Breast epithelium (tissue), 3 donors: ENCODE data around the gene AK5.

ENCODE experiments used
- POLR2A ChIP-seq: fragments of 450-650 bp; IDR thresholded peaks from one replicate; pipeline ENCODE4 v1.6.1; 2016; ENCODE audit warnings: antibody characterized with exemption, mild to moderate bottlenecking, moderate library complexity
- TF ChIP-seq, protein P1 (sequence below), 3 donors: fragments of 450-650 bp; IDR thresholded peaks; one replicate each; pipeline ENCODE4 v1.5.1; 2016 to 2017; ENCODE audit warnings: antibody characterized with exemption in 3 of 3, mild to moderate bottlenecking in 3 of 3, moderate library complexity in 3 of 3

GRCh38 chr1:77590651-77591050, 308.8 kb downstream of the AK5 start:
- TF ChIP-seq, protein P1, sequence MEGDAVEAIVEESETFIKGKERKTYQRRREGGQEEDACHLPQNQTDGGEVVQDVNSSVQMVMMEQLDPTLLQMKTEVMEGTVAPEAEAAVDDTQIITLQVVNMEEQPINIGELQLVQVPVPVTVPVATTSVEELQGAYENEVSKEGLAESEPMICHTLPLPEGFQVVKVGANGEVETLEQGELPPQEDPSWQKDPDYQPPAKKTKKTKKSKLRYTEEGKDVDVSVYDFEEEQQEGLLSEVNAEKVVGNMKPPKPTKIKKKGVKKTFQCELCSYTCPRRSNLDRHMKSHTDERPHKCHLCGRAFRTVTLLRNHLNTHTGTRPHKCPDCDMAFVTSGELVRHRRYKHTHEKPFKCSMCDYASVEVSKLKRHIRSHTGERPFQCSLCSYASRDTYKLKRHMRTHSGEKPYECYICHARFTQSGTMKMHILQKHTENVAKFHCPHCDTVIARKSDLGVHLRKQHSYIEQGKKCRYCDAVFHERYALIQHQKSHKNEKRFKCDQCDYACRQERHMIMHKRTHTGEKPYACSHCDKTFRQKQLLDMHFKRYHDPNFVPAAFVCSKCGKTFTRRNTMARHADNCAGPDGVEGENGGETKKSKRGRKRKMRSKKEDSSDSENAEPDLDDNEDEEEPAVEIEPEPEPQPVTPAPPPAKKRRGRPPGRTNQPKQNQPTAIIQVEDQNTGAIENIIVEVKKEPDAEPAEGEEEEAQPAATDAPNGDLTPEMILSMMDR (IDR thresholded peaks at IDR 0.05) = no peak
- no peak for TF ChIP-seq POLR2A
